Mesendoderm (in vitro differentiated cells): Measurements from ENCODE around the gene GFRA4.
A peak's percentile ranks its signal among the peaks of the same experiment; 100 is the strongest.

Experiments used
- DNase-seq: peaks from one replicate; pipeline ENCODE4 v3.0.0; 2013
- H2AK5ac ChIP-seq: 2 replicates; pipeline ENCODE4 v1.6.1; 2013; ENCODE audit warnings: low read length, inconsistent platforms
- H2BK120ac ChIP-seq: 2 replicates; pipeline ENCODE4 v1.6.1; 2013; ENCODE audit warnings: low read depth, mild to moderate bottlenecking, low read length, moderate library complexity, mixed read lengths
- H2BK15ac ChIP-seq: replicated peaks from 2 replicates; pipeline ENCODE4 v1.6.1; 2013; ENCODE audit warnings: low read depth, mild to moderate bottlenecking, moderate library complexity
- H2BK5ac ChIP-seq: 2 replicates; pipeline ENCODE4 v1.6.1; 2013; ENCODE audit warnings: low read length, inconsistent platforms
- H3K18ac ChIP-seq: 2 replicates; pipeline ENCODE4 v1.6.1; 2013; ENCODE audit warnings: mild to moderate bottlenecking, low read length, mixed read lengths
- H3K23ac ChIP-seq: one replicate; pipeline ENCODE4 v1.6.1; 2013; ENCODE audit warnings: low read length
- H3K27ac ChIP-seq: 2 replicates; pipeline ENCODE4 v1.5.1; 2013; ENCODE audit warnings: low read depth, mild to moderate bottlenecking, inconsistent platforms, low read length, moderate library complexity
- H3K27me3 ChIP-seq: 2 replicates; pipeline ENCODE4 v1.6.1; 2013; ENCODE audit warnings: low read length, control low read depth, mild to moderate bottlenecking, inconsistent platforms; ENCODE audit not compliant: insufficient read depth, poor library complexity
- H3K36me3 ChIP-seq: 2 replicates; pipeline ENCODE4 v1.6.1; 2013; ENCODE audit warnings: low read length, inconsistent platforms; ENCODE audit not compliant: control insufficient read depth, insufficient read depth
- H3K4ac ChIP-seq: one replicate; pipeline ENCODE4 v1.6.1; 2013; ENCODE audit warnings: low read depth, mild to moderate bottlenecking, low read length, moderate library complexity
- H3K4me1 ChIP-seq: 2 replicates; pipeline ENCODE4 v1.6.1; 2013; ENCODE audit warnings: low read depth, low read length, inconsistent platforms; ENCODE audit not compliant: control insufficient read depth
- H3K4me2 ChIP-seq: 2 replicates; pipeline ENCODE4 v1.6.1; 2013; ENCODE audit warnings: low read length
- H3K4me3 ChIP-seq: 2 replicates; pipeline ENCODE4 v1.5.1; 2013; ENCODE audit warnings: mild to moderate bottlenecking, low read length
- H3K56ac ChIP-seq: one replicate; pipeline ENCODE4 v1.6.1; 2013; ENCODE audit warnings: low read length
- H3K79me1 ChIP-seq: 2 replicates; pipeline ENCODE4 v1.6.1; 2013; ENCODE audit warnings: low read length, inconsistent platforms
- H3K79me2 ChIP-seq: 2 replicates; pipeline ENCODE4 v1.6.1; 2013; ENCODE audit warnings: mild to moderate bottlenecking, low read length; ENCODE audit not compliant: control insufficient read depth, insufficient read depth
- H3K9ac ChIP-seq: 2 replicates; pipeline ENCODE4 v1.6.1; 2013; ENCODE audit warnings: low read length, inconsistent platforms
- H4K5ac ChIP-seq: one replicate; pipeline ENCODE4 v1.6.1; 2013; ENCODE audit warnings: low read length
- H4K8ac ChIP-seq: one replicate; pipeline ENCODE4 v1.6.1; 2013; ENCODE audit warnings: low read depth, mild to moderate bottlenecking, control low read depth, low read length, moderate library complexity
- WGBS: extraction: QIAGEN DNeasy Blood & Tissue Kit; methylation state at CpG from one replicate; pipeline ENCODE4 v1.1.7; 2013; ENCODE audit warnings: low lambda C conversion rate, missing lambda C conversion rate; ENCODE audit not compliant: insufficient coverage; ENCODE audit errors: extremely low coverage; 5-methylcytosine and 5-hydroxymethylcytosine counted together

GFRA4 gene

DNA sequence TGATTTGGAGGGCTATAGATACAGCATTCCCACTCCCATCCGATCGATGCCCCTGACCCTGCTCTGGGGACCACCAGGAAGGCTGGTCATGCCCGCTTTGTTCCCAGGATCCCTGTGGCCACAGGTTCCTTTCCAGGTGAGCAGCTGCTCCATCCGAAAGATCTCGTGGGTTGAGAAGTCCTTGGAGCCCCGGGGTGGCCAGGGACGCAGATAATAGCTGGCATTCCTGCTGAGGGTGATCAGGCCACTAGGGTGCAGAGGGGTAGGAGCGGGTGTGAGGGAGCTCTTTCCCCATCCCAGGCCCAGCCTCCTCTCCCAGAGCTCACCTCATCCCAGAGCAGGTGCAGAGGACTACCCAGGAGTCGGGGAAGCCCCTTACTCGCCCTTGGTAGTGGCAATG, 11.2 kb upstream of the GFRA4 start:
- H4K5ac ChIP-seq: no peak overlapping the region
- H3K79me2 ChIP-seq: no peaks in the 10 kb centered on the region
- H3K79me1 ChIP-seq: no peaks in the 10 kb centered on the region
- WGBS: no CpG with 5 or more reads among the region's 10 CpGs
- no peak overlapping the region for H3K4me3 ChIP-seq
- no peak overlapping the region for H3K9ac ChIP-seq
- H4K8ac ChIP-seq: no peak overlapping the region
- no peak for DNase-seq
- peaks cover 2% of the 10 kb centered on the region for H3K27me3 ChIP-seq
- H2BK15ac ChIP-seq: no peak overlapping the region
- no peaks in the 10 kb centered on the region for H3K4me1 ChIP-seq
- no peak overlapping the region for H3K18ac ChIP-seq
- H3K56ac ChIP-seq: no peak overlapping the region
- no peaks in the 10 kb centered on the region for H3K36me3 ChIP-seq
- H2BK120ac ChIP-seq: no peak overlapping the region
- no peak overlapping the region for H3K27ac ChIP-seq
- H3K23ac ChIP-seq: no peak overlapping the region
- H2AK5ac ChIP-seq: no peak overlapping the region
- no peak overlapping the region for H3K4me2 ChIP-seq
- no peak overlapping the region for H3K4ac ChIP-seq
- no peak overlapping the region for H2BK5ac ChIP-seq

DNA sequence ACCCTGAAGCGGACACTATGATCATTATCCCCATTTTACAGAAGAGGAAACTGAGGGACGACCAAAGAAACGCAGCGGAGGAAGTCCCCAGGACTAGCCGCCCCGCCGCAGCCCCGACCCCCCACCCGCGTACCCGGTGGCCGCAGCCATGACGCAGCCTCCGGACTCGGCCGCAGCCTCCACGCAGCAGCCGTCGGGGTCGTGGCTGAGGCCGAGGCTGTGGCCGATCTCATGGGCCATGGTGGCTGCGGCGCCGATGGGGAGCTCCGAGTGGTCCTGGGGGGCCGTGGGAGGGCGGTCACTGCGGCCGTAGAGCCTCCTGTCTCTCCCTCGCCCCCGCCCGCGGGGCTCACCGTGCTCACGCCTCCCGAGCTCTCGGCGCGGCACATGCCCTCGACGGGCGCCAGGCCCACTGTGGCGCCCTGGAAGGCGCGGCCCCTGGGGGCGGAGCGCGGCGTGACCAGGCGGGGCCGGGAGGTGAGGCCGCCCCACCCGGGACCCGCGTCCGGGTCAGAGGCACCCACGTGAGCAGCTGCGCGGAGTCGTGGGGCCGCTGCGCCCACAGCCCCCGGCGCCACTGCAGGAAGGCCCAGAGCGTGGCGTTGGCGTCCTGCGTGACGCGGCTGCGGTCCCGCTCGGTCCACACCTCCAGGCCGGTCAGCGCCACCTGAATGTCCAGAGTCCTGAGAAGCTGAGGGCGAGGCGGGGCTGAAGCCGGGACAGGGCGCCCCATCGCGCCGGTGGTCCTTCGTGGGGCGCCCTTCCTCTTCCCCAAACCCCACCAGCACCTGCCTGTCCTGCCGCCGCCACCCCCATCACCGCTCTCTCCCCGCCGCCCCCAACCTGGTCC, 10.2 kb upstream of the GFRA4 start:
- Histone ChIP-seq H3K4me1 (no peaks in the 10 kb centered on the region), H2BK15ac (no peak overlapping the region), H2AK5ac (no peak overlapping the region), H3K9ac (no peak overlapping the region), H3K79me1 (no peaks in the 10 kb centered on the region), H2BK5ac (no peak overlapping the region), H3K4me3 (no peak overlapping the region), H3K27ac (no peak overlapping the region), H3K23ac (no peak overlapping the region), H3K27me3 (peaks cover 2% of the 10 kb centered on the region), H3K56ac (no peak overlapping the region), H2BK120ac (no peak overlapping the region), H3K18ac (no peak overlapping the region), H3K36me3 (no peaks in the 10 kb centered on the region), H4K8ac (no peak overlapping the region), H3K4ac (no peak overlapping the region), H4K5ac (no peak overlapping the region), H3K79me2 (no peaks in the 10 kb centered on the region), H3K4me2 (no peak overlapping the region)
- WGBS: no CpG with 5 or more reads among the region's 90 CpGs
- no peak for DNase-seq

DNA sequence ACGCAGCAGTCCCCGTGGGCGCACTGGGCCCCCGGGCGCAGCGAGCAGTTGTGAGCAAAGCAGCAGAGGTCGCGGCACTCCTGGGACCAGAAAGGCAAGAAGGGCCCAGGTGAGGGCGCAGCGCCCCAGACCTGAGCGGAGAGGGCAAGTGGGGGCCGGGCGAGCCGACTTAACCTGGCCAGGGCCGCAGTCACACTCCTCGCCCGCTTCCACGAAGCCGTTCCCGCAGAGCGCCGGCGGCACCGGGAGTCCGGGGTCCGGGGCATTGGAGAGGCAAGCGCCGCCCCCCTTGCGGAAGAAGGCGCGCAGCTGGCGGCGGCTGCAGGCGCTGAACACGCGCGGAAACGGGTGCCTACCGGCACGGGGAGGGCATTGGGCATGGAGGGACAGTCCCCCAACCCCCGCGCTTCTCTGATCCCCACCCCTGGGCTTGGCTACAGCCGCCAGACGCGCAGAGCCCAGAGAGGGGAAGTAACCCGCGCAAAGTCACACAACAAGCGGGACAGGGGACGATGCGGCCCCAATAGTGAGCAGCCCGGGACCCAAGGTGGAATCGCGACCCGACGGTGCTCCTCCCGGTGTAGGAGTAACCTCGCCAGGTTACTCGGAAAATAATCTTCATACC, 9.5 kb upstream of the GFRA4 start:
- Histone ChIP-seq H2BK120ac (no peak overlapping the region), H4K8ac (no peak overlapping the region), H3K4ac (no peak overlapping the region), H3K18ac (no peak overlapping the region), H3K27me3 (peaks cover 2% of the 10 kb centered on the region), H2BK5ac (no peak overlapping the region), H3K4me1 (no peaks in the 10 kb centered on the region), H4K5ac (no peak overlapping the region), H3K36me3 (no peaks in the 10 kb centered on the region), H3K23ac (no peak overlapping the region), H3K56ac (peak overlapping the region; percentile 70), H3K79me1 (no peaks in the 10 kb centered on the region), H3K4me2 (peak overlapping the region; percentile 54), H3K27ac (no peak overlapping the region), H3K9ac (peak overlapping the region; percentile 44), H3K79me2 (no peaks in the 10 kb centered on the region), H2BK15ac (no peak overlapping the region), H2AK5ac (no peak overlapping the region), H3K4me3 (no peak overlapping the region)
- DNase-seq: no peak
- no CpG with 5 or more reads among the region's 58 CpGs for WGBS

DNA sequence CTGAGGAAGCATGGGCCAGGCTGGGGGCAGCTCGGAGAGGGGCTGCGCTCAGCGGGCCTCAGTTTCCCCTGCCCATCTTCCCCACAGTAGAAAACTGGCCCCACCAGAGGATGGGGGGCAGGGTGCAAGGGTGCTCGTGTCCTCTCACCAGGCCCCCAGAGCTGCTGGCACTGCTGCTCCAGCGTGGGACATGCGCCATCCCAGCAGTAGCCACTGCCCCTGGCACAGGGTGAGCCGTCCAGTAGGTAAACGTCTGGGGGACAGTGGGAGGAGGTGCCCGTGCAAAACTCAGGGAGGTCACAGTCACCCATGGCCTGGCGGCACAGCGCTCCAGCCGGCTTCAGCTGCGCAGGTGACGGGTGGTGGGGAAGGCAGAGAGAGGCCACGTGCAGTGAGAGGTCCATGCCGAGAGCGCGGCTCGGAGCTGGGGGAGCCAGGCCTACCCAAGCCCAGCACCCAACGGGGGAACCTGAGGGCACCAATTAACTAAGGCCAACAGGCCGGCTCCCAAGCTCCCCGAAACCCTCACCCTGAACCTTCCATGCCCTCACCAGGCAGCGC, 8.9 kb upstream of the GFRA4 start:
- H2BK5ac ChIP-seq: no peak overlapping the region
- H3K27me3 ChIP-seq: peaks cover 2% of the 10 kb centered on the region
- H3K4ac ChIP-seq: no peak overlapping the region
- no peak overlapping the region for H3K23ac ChIP-seq
- no peaks in the 10 kb centered on the region for H3K36me3 ChIP-seq
- peak overlapping the region; percentile 70 for H3K56ac ChIP-seq
- no peak overlapping the region for H3K4me3 ChIP-seq
- H2AK5ac ChIP-seq: no peak overlapping the region
- H3K4me2 ChIP-seq: peak overlapping the region; percentile 54
- no peak overlapping the region for H4K8ac ChIP-seq
- no peaks in the 10 kb centered on the region for H3K79me2 ChIP-seq
- H2BK15ac ChIP-seq: no peak overlapping the region
- WGBS: no CpG with 5 or more reads among the region's 23 CpGs
- no peak overlapping the region for H3K27ac ChIP-seq
- H3K4me1 ChIP-seq: no peaks in the 10 kb centered on the region
- H2BK120ac ChIP-seq: no peak overlapping the region
- no peak for DNase-seq
- no peaks in the 10 kb centered on the region for H3K79me1 ChIP-seq
- no peak overlapping the region for H4K5ac ChIP-seq
- H3K18ac ChIP-seq: no peak overlapping the region
- H3K9ac ChIP-seq: peak overlapping the region; percentile 44

DNA sequence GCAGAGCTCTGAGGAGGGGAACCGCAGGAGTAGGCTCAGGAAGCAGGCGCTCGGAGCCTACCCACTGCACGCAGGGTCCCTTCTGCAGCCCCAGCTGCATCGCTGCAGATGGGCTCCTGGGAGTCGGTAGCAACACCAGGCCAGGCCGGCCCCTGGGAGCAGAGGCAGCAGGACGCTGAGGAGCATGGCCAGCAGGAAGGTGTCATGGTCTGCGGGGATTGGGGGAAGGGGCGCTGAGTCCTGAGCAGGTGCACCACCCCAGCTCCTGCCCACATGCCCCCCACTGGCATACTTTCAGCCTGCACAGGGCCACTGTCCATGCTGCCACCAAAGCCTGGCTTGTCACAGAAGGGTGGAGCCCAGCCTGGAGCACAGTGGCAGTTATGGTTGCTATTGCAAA, 7.7 kb upstream of the GFRA4 start:
- no peak overlapping the region for H3K23ac ChIP-seq
- H2BK5ac ChIP-seq: no peak overlapping the region
- H3K4ac ChIP-seq: no peak overlapping the region
- H2AK5ac ChIP-seq: no peak overlapping the region
- no peak overlapping the region for H3K27ac ChIP-seq
- H3K4me2 ChIP-seq: no peak overlapping the region
- H3K18ac ChIP-seq: no peak overlapping the region
- H3K56ac ChIP-seq: no peak overlapping the region
- no peaks in the 10 kb centered on the region for H3K79me1 ChIP-seq
- no peak for DNase-seq
- no peak overlapping the region for H4K5ac ChIP-seq
- no peak overlapping the region for H3K9ac ChIP-seq
- H3K79me2 ChIP-seq: no peaks in the 10 kb centered on the region
- WGBS: no CpG with 5 or more reads among the region's 10 CpGs
- no peaks in the 10 kb centered on the region for H3K36me3 ChIP-seq
- H4K8ac ChIP-seq: no peak overlapping the region
- H2BK15ac ChIP-seq: no peak overlapping the region
- peaks cover 2% of the 10 kb centered on the region for H3K27me3 ChIP-seq
- H3K4me1 ChIP-seq: no peaks in the 10 kb centered on the region
- H3K4me3 ChIP-seq: no peak overlapping the region
- H2BK120ac ChIP-seq: no peak overlapping the region
